Measurements from ENCODE around the gene DOCK10. TPM values are rescaled to one million over a fixed set of nuclear protein-coding genes. Genes with fewer than 3 reads are reported as not detected.
A peak's percentile ranks its signal among the peaks of the same experiment; 100 is the strongest.

Gene DOCK10
- total RNA-seq, 2 experiments from 2014 or later, result 191 to 198 TPM

GRCh38 chr2:224803930-224804329, 238.3 kb downstream of the DOCK10 start:
- Mint-ChIP-seq H3K27ac (no peak overlapping the region), H3K4me1 (ENCODE audit: low read depth) (no peaks in the 10 kb centered on the region), H3K4me3 (no peak overlapping the region), H3K9me3 (no peaks in the 10 kb centered on the region), H3K27me3 (no peaks in the 10 kb centered on the region), H3K36me3 (ENCODE audit: low read depth) (peaks cover 65% of the 10 kb centered on the region)
- ChIA-PET POLR2A (interaction anchor here (1.0 kb wide), 1 partner anchor 9 kb away, joined by 4 read pairs; no protein-coding TSS in a partner anchor), CTCF (interaction anchor here (0.7 to 0.9 kb wide), 2 partner anchors 16 to 106 kb away, joined by 3 read pairs; no protein-coding TSS in a partner anchor)
- TF ChIP-seq CTCF (IDR thresholded peaks at IDR 0.05), result no peak
- DNase-seq (no peak), ATAC-seq (no peak)
- intact Hi-C loops (cut with micrococcal nuclease), result no loop called here

- no peak for TF ChIP-seq CTCF (IDR thresholded peaks at IDR 0.05)
- Mint-ChIP-seq H3K9me3 (no peaks in the 10 kb centered on the region), H3K4me3 (no peak overlapping the region), H3K36me3 (ENCODE audit: low read depth) (peaks cover 68% of the 10 kb centered on the region), H3K27ac (peak overlapping the region; percentile 30), H3K4me1 (ENCODE audit: low read depth) (no peaks in the 10 kb centered on the region), H3K27me3 (no peaks in the 10 kb centered on the region)
- intact Hi-C loops (cut with micrococcal nuclease), result no loop called here
- ATAC-seq (no peak), DNase-seq (no peak)
- CTCF ChIA-PET, result interaction anchor here (0.9 kb wide), 1 partner anchor 59 kb away, joined by 3 read pairs; no protein-coding TSS in a partner anchor
- POLR2A ChIA-PET, result no interaction called here
Measured at GRCh38 chr2:224802407-224802806, 239.9 kb downstream of the DOCK10 start.

GRCh38 chr2:224801360-224801759, 240.9 kb downstream of the DOCK10 start:
- DNase-seq (no peak), ATAC-seq (no peak)
- H3K9me3 Mint-ChIP-seq, result no peaks in the 10 kb centered on the region
- TF ChIP-seq CTCF (IDR thresholded peaks at IDR 0.05), result no peak
- intact Hi-C loops (cut with micrococcal nuclease), result no loop called here
- H3K27ac Mint-ChIP-seq, result no peak overlapping the region
- peaks cover 69% of the 10 kb centered on the region for H3K36me3 Mint-ChIP-seq (ENCODE audit: low read depth)
- no peaks in the 10 kb centered on the region for H3K27me3 Mint-ChIP-seq
- CTCF ChIA-PET, result no interaction called here
- H3K4me1 Mint-ChIP-seq (ENCODE audit: low read depth), result no peaks in the 10 kb centered on the region
- POLR2A ChIA-PET, result no interaction called here
- no peak overlapping the region for H3K4me3 Mint-ChIP-seq

- no peaks in the 10 kb centered on the region for H3K9me3 Mint-ChIP-seq
- H3K27ac Mint-ChIP-seq, result no peak overlapping the region
- no peaks in the 10 kb centered on the region for H3K4me1 Mint-ChIP-seq (ENCODE audit: low read depth)
- ATAC-seq (no peak), DNase-seq (no peak)
- intact Hi-C loops (cut with micrococcal nuclease), result loop anchor here (10.0 kb wide), 1 partner anchor 205 kb away; no protein-coding TSS in a partner anchor
- no peak overlapping the region for H3K4me3 Mint-ChIP-seq
- ChIA-PET CTCF (interaction anchor here (0.5 kb wide), 1 partner anchor 278 kb away, joined by 3 read pairs; no protein-coding TSS in a partner anchor), POLR2A (no interaction called here)
- no peak for TF ChIP-seq CTCF (IDR thresholded peaks at IDR 0.05)
- H3K27me3 Mint-ChIP-seq, result no peaks in the 10 kb centered on the region
- H3K36me3 Mint-ChIP-seq (ENCODE audit: low read depth), result peaks cover 68% of the 10 kb centered on the region
Measured at GRCh38 chr2:224799691-224800090, 242.6 kb downstream of the DOCK10 start.

- DNase-seq, result no peak
- H3K4me1 Mint-ChIP-seq (ENCODE audit: low read depth), result no peaks in the 10 kb centered on the region
- H3K36me3 Mint-ChIP-seq (ENCODE audit: low read depth), result peaks cover 69% of the 10 kb centered on the region
- no peaks in the 10 kb centered on the region for H3K9me3 Mint-ChIP-seq
- intact Hi-C loops (cut with micrococcal nuclease), result loop anchor here (10.0 kb wide), 1 partner anchor 207 kb away; no protein-coding TSS in a partner anchor
- no peak for ATAC-seq
- ChIA-PET POLR2A (interaction anchor here (0.7 kb wide), 1 partner anchor 59 kb away, joined by 3 read pairs; no protein-coding TSS in a partner anchor), CTCF (no interaction called here)
- no peaks in the 10 kb centered on the region for H3K27me3 Mint-ChIP-seq
- no peak overlapping the region for H3K4me3 Mint-ChIP-seq
- H3K27ac Mint-ChIP-seq, result peak overlapping the region; percentile 85
- TF ChIP-seq CTCF (IDR thresholded peaks at IDR 0.05), result no peak
Measured at GRCh38 chr2:224798180-224798579, 244.1 kb downstream of the DOCK10 start.

Data from activated CD8-positive, alpha-beta T cell treated with anti-CD3 and anti-CD28 coated beads for 36 hours (primary cell).